Ascending aorta (tissue), 2 donors: ENCODE data around the gene CSNK2A1. TPM values are rescaled to one million over a fixed set of nuclear protein-coding genes. Genes with fewer than 3 reads are reported as not detected.

Source experiments
- DNase-seq, 2 donors: peaks; one replicate each; pipeline ENCODE4 v3.0.0-alpha.2; 2019; ENCODE audit warnings: low spot score in 2 of 2
- H3K27ac ChIP-seq, 2 donors: fragments of 200-600 bp; sonication (generic); one replicate each; pipeline ENCODE4 v1.5.1; 2016 to 2017; ENCODE audit warnings: mild to moderate bottlenecking in 1 of 2
- H3K27me3 ChIP-seq: fragments of 200-600 bp; sonication (generic); one replicate; pipeline ENCODE4 v1.5.1; 2017
- H3K36me3 ChIP-seq, 2 donors: fragments of 200-600 bp; sonication (generic); one replicate each; pipeline ENCODE4 v1.5.1; 2016
- H3K4me1 ChIP-seq, 2 donors: fragments of 200-600 bp; sonication (generic); one replicate each; pipeline ENCODE4 v1.5.1; 2016 to 2017; ENCODE audit warnings: mild to moderate bottlenecking in 1 of 2
- H3K4me3 ChIP-seq, 2 donors: fragments of 200-600 bp; sonication (generic); one replicate each; pipeline ENCODE4 v1.5.1; 2016 to 2017; ENCODE audit warnings: mild to moderate bottlenecking in 1 of 2
- H3K9me3 ChIP-seq, 2 donors: fragments of 200-600 bp; sonication (generic); one replicate each; pipeline ENCODE4 v1.5.1; 2016
- CTCF ChIP-seq, 3 experiments: fragments of 200-600 bp in 2 of 3; fragments of 450-650 bp in 1 of 3; sonication (generic) in 2 of 3; IDR thresholded peaks; one replicate each; pipeline ENCODE4 v1.5.1; 2016 to 2019; ENCODE audit warnings: antibody characterized with exemption in 3 of 3, mild to moderate bottlenecking in 1 of 3, moderate library complexity in 1 of 3
- intact Hi-C: fragments of 100-400 bp; cut with DNase I; formaldehyde crosslinking; loops from one replicate; pipeline ENCODE4 v1.15.1; 2023
- total RNA-seq: library from RNA; depleted of rRNA; stranded (reverse); fragments of >200 nt; gene quantifications from one replicate; pipeline ENCODE4 v1.1.0, GENCODE V29; 2016

The CSNK2A1 gene
- total RNA-seq, 1 donor from 2014 or later, result 74.1 TPM

- peaks cover 0 to 6% of the 10 kb centered on the region in 2 donors for H3K9me3 ChIP-seq
These were observed 12.0 kb downstream of the CSNK2A1 start for GRCh38 chr20:531608-532007.

GRCh38 chr20:530321-530720 is 13.3 kb downstream of the CSNK2A1 start:
- Histone ChIP-seq H3K4me1 (peaks cover 0 to 9% of the 10 kb centered on the region in 2 donors), H3K4me3 (no peak overlapping the region), H3K36me3 (peaks cover 19 to 20% of the 10 kb centered on the region in 2 donors), H3K27me3 (no peaks in the 10 kb centered on the region), H3K27ac (no peak overlapping the region), H3K9me3 (peaks cover 0 to 13% of the 10 kb centered on the region in 2 donors)
- intact Hi-C loops, result no loop called here
- DNase-seq, result no peak
- TF ChIP-seq CTCF (IDR thresholded peaks at IDR 0.05), result no peak

More at GRCh38 chr20:531608-532007, 12.0 kb downstream of the CSNK2A1 start:
- H3K27ac ChIP-seq, result no peak overlapping the region
- H3K4me1 ChIP-seq, result peaks cover 0 to 20% of the 10 kb centered on the region in 2 donors
- no peaks in the 10 kb centered on the region for H3K27me3 ChIP-seq
- no peak overlapping the region for H3K4me3 ChIP-seq
- DNase-seq, result no peak
- intact Hi-C loops, result no loop called here
- TF ChIP-seq CTCF (IDR thresholded peaks at IDR 0.05), result no peak
- peaks cover 10 to 16% of the 10 kb centered on the region in 2 donors for H3K36me3 ChIP-seq

GRCh38 chr20:528923-529604 is 14.5 kb downstream of the CSNK2A1 start:
- intact Hi-C loops, result no loop called here
- DNase-seq, result no peak
- peaks cover 0 to 13% of the 10 kb centered on the region in 2 donors for H3K9me3 ChIP-seq
- no peak for TF ChIP-seq CTCF (IDR thresholded peaks at IDR 0.05)
- H3K4me3 ChIP-seq, result no peak overlapping the region
- H3K36me3 ChIP-seq, result peaks cover 20 to 25% of the 10 kb centered on the region in 2 donors
- no peaks in the 10 kb centered on the region for H3K27me3 ChIP-seq
- peaks cover 0 to 3% of the 10 kb centered on the region in 2 donors for H3K4me1 ChIP-seq
- H3K27ac ChIP-seq, result no peak overlapping the region

GRCh38 chr20:527571-527886 is 16.1 kb downstream of the CSNK2A1 start:
- H3K27ac ChIP-seq, result no peak overlapping the region
- H3K9me3 ChIP-seq, result peaks cover 0 to 13% of the 10 kb centered on the region in 2 donors
- H3K36me3 ChIP-seq, result peaks cover 20 to 33% of the 10 kb centered on the region in 2 donors
- no peak for TF ChIP-seq CTCF (IDR thresholded peaks at IDR 0.05)
- no peaks in the 10 kb centered on the region for H3K4me1 ChIP-seq
- no peaks in the 10 kb centered on the region for H3K27me3 ChIP-seq
- DNase-seq, result no peak
- H3K4me3 ChIP-seq, result no peak overlapping the region
- intact Hi-C loops, result no loop called here

GRCh38 chr20:521860-522259 is 21.7 kb downstream of the CSNK2A1 start:
- no peak for DNase-seq
- intact Hi-C loops, result no loop called here
- peaks cover 0 to 3% of the 10 kb centered on the region in 2 donors for H3K4me1 ChIP-seq
- no peak for TF ChIP-seq CTCF (IDR thresholded peaks at IDR 0.05)
- H3K27me3 ChIP-seq, result no peaks in the 10 kb centered on the region
- H3K4me3 ChIP-seq, result no peak overlapping the region
- H3K9me3 ChIP-seq, result peaks cover 0 to 32% of the 10 kb centered on the region in 2 donors
- H3K36me3 ChIP-seq, result peaks cover 11 to 52% of the 10 kb centered on the region in 2 donors
- no peak overlapping the region for H3K27ac ChIP-seq
